HG03135 (cell line): ENCODE measurements around the gene PLCL2.

Source experiments
- ATAC-seq: cut with Tn5 transposase; IDR thresholded peaks from one replicate; pipeline ENCODE4 v1.9.1; 2021; ENCODE audit warnings: mild to moderate bottlenecking, moderate library complexity; ENCODE audit not compliant: unreplicated experiment

The PLCL2 gene

DNA sequence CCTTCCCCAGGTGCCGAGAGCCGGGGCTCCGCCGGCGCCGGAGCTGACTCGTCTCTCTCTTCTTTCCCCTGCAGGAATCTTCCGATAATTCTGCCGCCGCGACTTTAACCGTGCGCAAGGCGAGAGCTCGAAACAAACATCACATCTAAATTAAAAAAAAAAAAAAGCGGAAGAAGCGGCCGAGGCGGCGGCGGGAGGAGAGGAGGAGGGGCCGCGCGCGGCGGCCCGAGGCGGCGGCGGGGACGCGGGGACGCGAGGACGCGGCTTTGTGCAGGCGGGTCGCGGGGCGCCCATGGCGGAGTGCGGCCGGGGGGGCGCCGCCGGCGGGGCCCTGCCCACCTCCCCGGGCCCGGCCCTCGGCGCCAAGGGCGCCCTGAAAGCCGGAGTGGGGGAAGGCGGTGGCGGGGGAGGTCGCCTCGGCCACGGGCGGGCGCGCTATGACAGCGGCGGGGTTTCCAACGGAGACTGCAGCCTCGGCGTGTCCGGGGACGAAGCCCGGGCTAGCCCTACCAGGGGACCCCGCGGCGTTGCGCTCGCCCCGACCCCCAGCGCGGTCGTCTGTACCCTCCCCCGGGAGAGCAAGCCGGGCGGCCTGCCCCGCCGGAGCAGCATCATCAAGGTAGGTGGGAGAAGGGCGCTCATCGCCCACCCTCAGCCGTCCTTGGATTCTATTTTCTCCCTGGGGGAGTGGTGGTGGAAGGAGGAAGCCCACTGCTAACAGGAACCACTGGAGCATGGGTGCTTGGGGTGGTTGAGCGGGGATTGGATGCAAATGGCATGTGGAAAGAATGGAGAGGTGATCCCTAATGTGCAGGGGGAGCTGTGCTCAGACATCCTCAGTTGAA lies at the start of gene PLCL2:
PLCL2 (plus strand) TSS at position 208 of the 845 bp plus-strand sequence; CDS start at position 293, 85 bp downstream.
- ATAC-seq, result peak; percentile 38

- ATAC-seq, result no peak
These were observed 48.1 kb upstream of the PLCL2 start for GRCh38 chr3:16836505-16837237.

DNA sequence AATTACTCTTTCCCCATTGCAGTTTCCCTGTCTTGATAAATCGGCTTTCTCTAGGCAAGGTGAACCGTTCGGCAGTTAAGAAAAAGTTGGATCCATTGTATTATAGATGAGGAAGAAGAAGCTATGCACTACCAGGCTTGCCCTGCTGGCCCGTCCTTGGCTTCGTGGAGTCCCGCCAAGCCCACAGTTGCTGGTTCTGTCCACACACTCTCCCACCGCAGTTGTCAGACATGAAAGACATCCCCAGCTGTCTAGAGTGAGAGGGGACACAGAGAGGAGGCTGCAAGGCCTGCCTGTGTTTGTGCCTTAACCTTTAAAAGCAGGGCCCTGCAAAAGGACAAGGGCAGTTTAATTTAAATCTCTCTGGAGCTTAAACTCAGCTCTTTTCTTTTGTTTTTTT lies 47.2 kb upstream of the PLCL2 start:
- no peak for ATAC-seq

- ATAC-seq, result no peak
These were observed 46.2 kb upstream of the PLCL2 start for GRCh38 chr3:16838561-16838960.

- ATAC-seq, result no peak
These were observed 45.3 kb upstream of the PLCL2 start for GRCh38 chr3:16839271-16840100.

GRCh38 chr3:16840101-16840424 lies 44.7 kb upstream of the PLCL2 start:
- no peak for ATAC-seq

DNA sequence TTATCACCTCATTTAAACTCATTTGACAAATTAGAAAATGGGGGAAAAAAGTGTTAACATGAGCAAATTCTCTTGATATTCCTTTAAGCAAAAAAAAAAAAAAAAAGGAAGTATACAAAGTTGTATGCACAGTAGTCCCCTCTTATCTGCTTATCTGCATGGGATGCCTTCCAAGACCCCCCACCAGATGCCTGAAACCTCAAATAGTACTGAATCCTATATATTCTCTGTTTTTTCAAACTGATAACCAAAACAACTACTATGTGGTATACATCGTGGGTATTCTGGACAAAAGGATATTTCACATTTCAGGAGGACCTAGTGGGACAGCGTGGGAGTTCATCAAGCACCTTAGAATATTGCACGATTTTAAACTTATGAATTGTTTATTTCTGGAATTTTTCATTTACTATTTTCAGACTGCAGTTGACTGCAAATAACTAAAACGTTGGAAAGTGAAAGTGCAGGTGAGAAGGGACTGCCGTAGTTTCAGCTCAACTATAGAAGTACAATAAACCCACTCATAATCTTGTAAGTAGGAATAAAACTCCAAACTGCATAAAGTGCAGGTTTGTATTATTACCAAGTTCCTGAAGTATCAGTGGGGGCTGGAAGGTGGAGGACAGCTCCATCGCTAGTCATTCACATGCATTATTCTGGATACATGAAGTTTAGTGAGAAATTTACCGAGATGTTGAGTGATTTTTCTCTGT lies 43.6 kb upstream of the PLCL2 start:
- ATAC-seq, result no peak

GRCh38 chr3:16841904-16842271 lies 42.9 kb upstream of the PLCL2 start:
- ATAC-seq, result peak; percentile 48

DNA sequence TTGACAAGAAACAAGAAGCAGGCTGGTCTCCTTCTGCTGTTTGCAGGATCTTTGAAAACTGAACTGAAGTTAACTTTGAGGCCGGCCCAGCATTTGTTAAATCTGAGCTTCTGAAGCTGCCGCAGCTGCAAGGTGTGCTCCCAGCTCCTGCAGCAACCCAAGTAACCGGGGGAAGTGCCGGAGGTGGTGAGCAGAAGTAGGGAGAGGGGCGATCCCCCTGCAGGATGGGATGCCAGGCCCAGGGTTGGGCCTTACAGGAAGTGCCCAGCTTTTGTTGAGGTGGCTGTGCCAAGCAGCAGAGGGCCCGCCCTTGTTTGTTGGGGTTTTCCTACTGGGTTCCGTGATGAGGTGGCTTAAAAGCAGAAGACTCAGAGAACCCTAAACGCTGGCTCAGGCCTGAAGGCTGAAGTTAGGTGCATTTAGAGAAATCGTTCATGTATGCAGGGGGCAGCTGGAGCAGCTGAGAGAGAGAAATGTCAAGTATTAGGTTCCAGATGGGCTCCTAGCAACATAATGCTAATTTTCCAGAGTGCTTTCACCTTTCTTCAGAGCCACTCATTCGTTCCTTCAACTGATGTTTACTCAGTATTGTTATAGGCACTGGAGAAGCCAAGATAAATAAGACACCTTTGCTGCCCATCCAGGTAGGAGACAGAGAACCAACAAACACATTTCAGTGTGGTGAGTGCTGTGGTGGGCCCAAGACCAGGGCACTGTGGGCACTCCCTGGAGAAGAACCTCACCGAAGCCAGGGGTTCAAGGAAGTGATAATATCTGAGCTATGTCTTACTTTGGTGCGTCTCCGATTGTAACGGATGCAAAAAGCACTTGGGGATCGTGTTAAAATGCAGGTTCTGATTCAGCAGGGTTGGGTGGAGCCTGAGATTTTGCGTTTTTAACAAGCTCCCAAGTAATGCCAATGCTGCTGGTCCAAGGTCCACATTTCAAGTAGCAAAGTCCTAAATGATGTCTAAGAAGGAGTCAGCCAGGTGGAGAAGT lies 42.2 kb upstream of the PLCL2 start:
- peak; percentile 78 for ATAC-seq

DNA sequence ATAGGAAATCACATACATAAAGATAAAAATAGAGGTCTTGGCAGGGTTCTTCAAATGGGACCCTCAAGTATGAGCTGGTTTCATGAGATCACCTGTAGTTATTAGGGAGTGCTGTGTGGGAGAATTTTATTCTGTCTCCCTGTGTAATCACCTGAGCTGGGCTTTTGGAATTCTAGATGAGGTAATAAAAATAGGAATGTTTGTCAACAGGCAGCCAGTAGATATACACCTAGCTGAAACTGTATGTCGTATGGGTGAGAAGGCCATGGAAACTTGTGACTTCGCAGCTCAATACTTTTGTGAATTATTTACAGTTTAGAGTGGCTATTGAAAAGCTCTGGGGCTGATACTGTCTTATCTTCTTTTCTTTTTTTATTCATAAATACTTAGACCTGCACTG lies 40.5 kb upstream of the PLCL2 start:
- ATAC-seq, result no peak

- no peak for ATAC-seq
These were observed 40.0 kb upstream of the PLCL2 start for GRCh38 chr3:16844791-16845190.

DNA sequence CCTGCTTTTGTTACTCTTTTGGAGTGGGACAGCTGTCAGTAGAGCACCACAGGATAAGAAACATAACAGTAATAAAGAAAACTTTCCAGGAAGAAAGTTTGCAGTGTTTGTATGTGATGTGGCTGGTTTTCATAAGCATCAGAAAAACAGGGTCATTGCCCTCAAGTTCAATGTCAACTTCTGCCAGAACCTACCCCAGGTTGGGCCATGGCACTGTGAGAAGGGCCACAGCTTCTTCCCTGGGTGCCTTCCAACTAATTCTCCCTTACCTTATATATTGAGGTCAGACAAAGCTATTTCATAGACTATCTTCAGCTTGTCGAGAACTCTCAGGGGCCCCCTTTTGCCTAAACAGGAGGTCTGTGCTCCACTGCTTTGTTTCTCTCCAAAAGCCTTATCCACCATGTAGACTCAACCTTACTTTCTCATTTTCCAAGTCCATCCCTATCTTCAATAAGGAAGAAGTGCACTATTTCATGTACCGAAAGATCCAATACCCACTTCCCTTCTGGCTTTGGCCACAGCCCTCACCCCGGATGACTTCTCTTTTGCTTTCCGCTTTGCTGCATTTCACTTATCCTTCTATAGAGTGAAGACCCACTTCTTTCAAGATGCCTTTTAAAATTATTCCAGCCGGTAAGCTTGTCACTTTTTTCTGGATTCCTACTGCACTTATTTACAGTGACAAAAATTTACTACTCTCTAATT lies 38.2 kb upstream of the PLCL2 start:
- no peak for ATAC-seq

DNA sequence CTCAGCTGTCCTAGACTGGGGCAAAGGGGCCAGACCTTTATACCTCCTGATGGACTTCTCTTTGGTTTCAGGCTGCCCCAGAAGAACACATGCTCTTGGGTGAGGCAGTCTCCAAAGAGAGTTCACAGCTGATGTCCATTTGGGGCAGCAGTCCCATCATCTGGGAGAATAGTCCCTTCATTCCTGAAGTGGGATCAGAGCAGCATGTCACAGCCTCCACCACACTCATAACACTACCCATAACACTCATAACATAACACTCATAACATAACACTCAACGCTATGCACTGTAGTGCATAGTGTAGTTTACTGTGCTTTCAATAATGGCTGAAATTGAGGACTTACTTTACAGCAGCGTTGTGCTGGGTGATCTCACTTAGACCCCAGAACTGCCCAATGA lies 36.7 kb upstream of the PLCL2 start:
- ATAC-seq, result no peak

DNA sequence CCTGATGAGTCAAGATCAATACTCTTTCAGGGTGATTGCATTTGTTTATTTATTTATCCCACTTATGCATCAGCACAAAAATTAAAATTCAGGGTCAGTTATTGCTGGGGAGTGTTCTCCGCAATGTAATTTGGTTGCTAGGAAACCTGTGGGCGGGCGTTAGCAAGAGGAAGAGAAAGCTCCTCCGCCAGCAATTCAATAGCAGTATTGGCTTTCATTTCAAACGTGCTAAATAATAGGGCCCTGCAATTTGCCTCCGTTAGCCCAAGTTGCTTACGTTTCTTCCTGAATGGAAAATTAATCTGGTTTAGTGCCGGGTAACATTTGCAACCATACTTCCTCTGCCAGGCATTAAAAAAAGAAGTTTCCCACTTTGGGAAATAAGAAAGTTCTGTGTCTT lies 35.5 kb upstream of the PLCL2 start:
- peak; percentile 93 for ATAC-seq

DNA sequence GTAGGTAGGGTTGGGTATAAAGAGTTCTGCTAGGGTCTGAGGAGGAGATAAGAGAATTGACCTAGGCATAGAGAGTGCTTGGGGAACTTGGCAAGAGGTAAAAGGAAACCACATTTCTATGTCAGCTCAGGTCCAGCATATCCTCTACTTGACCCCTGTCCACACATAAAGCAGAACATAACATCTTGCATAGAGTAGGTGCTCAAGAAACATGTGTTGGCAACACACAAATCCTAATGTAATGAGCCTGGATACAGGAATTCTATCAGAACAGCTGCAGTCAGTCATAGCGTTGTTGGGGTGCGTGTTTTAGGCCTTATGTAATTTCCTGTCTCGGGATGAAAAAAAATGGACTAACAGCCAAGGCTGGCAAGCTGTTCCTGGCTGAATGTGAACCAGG lies 35.0 kb upstream of the PLCL2 start:
- ATAC-seq, result no peak

- ATAC-seq, result no peak
These were observed 29.3 kb upstream of the PLCL2 start for GRCh38 chr3:16855497-16855896.

- no peak for ATAC-seq
These were observed 24.5 kb upstream of the PLCL2 start for GRCh38 chr3:16860234-16860633.

- ATAC-seq, result no peak
These were observed 23.3 kb upstream of the PLCL2 start for GRCh38 chr3:16861432-16861831.
